B cell (primary cell): ENCODE results near the gene PRKACG.

ENCODE experiments used
- EZH2 ChIP-seq: IDR thresholded peaks from 2 replicates; pipeline ENCODE4 v1.6.1; 2012; ENCODE audit warnings: borderline replicate concordance, low read depth, mild to moderate bottlenecking, moderate library complexity, low read length; ENCODE audit not compliant: insufficient read depth, poor library complexity, severe bottlenecking
- TF ChIP-seq, protein P1 (sequence below): fragments of 200-600 bp; IDR thresholded peaks from one replicate; pipeline ENCODE4 v1.8.0; 2022; ENCODE audit warnings: antibody characterized with exemption, mild to moderate bottlenecking

DNA sequence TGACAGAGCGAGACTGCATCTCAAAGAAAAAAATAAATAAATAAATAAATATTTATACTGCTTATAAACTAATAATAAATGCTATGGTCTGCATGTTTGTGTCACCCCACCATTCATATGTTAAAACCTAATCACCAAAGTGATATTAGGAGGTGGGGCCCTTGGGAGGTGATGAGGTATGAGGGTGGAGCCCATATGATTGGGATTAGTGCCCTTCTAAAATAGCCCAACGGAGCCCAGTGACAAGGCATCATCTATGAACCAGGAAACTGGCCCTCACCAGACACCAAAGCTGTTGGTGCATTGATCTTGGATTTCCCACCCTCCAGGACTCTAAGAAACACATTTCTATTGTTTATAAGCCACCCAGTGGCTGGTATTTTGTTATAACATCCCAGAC lies 26.7 kb upstream of the PRKACG start:
- TF ChIP-seq, protein P1, sequence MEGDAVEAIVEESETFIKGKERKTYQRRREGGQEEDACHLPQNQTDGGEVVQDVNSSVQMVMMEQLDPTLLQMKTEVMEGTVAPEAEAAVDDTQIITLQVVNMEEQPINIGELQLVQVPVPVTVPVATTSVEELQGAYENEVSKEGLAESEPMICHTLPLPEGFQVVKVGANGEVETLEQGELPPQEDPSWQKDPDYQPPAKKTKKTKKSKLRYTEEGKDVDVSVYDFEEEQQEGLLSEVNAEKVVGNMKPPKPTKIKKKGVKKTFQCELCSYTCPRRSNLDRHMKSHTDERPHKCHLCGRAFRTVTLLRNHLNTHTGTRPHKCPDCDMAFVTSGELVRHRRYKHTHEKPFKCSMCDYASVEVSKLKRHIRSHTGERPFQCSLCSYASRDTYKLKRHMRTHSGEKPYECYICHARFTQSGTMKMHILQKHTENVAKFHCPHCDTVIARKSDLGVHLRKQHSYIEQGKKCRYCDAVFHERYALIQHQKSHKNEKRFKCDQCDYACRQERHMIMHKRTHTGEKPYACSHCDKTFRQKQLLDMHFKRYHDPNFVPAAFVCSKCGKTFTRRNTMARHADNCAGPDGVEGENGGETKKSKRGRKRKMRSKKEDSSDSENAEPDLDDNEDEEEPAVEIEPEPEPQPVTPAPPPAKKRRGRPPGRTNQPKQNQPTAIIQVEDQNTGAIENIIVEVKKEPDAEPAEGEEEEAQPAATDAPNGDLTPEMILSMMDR = no peak
- no peak for TF ChIP-seq EZH2
